ENCODE results near the gene RAD18.

Gene RAD18

DNA sequence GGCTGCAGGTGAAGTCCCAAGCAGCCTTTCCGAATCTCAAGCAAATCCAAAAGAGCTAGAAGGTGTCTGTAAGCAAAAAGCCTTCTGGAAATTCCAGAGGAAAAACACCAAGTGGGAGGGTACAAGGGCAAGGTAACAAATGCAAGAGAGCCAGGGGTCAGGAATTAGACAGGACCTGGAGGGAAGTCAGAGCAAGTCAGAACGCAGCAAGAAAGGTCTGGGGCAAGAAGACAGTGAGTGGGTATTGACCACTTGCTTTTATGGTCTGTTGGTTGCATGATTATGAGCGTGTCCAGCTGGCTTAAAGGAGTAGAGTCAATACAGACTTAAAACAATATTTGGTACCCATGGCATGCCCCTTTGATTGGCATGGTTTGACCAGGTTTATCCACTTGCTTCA, 127.2 kb downstream of the RAD18 start:
- Histone ChIP-seq H3K9ac (ENCODE audit: low read depth, low read length) (no peak overlapping the region), H3K4me1 (ENCODE audit: control insufficient read depth, insufficient read depth, low read length) (no peaks in the 10 kb centered on the region), H3K27me3 (ENCODE audit: control insufficient read depth, insufficient read depth, low read length) (no peaks in the 10 kb centered on the region), H3K4me3 (ENCODE audit: low read depth, low read length) (no peak overlapping the region), H3K36me3 (ENCODE audit: control insufficient read depth, insufficient read depth, low read length) (no peaks in the 10 kb centered on the region), H3K9me3 (ENCODE audit: control insufficient read depth, insufficient read depth, low read length) (no peaks in the 10 kb centered on the region)

DNA sequence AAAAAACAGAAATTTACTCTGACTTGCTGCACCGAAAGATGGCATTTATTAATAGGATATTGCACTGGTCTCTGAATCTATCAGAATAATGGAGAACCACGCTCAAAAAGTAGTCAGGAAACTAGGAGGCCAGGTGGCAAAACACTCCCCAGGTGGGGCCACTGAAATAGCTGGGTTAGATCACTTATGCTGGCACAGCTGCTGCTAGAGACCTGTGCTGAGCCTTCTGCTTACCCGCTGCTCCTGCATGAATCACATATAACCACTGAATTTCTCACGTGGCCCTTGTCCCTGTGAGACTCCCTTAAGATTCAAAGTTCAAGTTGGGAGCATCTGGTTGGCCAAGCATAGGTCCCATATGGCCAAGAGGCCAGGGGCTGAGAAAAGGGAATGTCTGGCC, 127.9 kb downstream of the RAD18 start:
- no peaks in the 10 kb centered on the region for H3K36me3 ChIP-seq (ENCODE audit: control insufficient read depth, insufficient read depth, low read length)
- no peaks in the 10 kb centered on the region for H3K9me3 ChIP-seq (ENCODE audit: control insufficient read depth, insufficient read depth, low read length)
- no peak overlapping the region for H3K4me3 ChIP-seq (ENCODE audit: low read depth, low read length)
- no peak overlapping the region for H3K9ac ChIP-seq (ENCODE audit: low read depth, low read length)
- H3K27me3 ChIP-seq (ENCODE audit: control insufficient read depth, insufficient read depth, low read length) = no peaks in the 10 kb centered on the region
- H3K4me1 ChIP-seq (ENCODE audit: control insufficient read depth, insufficient read depth, low read length) = no peaks in the 10 kb centered on the region

DNA sequence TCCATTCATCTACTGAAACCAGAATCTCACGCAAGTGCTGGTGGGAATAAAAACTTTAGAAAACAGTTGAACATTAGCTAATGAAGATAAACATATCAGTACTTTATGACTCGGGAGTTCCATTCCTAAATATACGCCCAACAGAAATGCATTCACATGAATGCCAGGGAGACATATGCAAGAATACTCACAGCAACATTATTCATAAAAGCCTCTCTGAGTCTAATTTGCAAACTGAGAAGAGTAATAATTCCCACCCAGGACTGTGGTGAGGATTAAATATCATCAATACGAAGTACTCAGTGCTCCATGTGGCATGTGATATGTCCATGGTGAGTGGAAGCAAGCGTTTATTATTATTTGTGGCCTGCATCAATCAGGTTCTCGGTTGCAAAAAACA, 128.3 kb downstream of the RAD18 start:
- Histone ChIP-seq H3K4me1 (ENCODE audit: control insufficient read depth, insufficient read depth, low read length) (no peaks in the 10 kb centered on the region), H3K9me3 (ENCODE audit: control insufficient read depth, insufficient read depth, low read length) (no peaks in the 10 kb centered on the region), H3K36me3 (ENCODE audit: control insufficient read depth, insufficient read depth, low read length) (no peaks in the 10 kb centered on the region), H3K27me3 (ENCODE audit: control insufficient read depth, insufficient read depth, low read length) (no peaks in the 10 kb centered on the region), H3K9ac (ENCODE audit: low read depth, low read length) (no peak overlapping the region), H3K4me3 (ENCODE audit: low read depth, low read length) (no peak overlapping the region)

DNA sequence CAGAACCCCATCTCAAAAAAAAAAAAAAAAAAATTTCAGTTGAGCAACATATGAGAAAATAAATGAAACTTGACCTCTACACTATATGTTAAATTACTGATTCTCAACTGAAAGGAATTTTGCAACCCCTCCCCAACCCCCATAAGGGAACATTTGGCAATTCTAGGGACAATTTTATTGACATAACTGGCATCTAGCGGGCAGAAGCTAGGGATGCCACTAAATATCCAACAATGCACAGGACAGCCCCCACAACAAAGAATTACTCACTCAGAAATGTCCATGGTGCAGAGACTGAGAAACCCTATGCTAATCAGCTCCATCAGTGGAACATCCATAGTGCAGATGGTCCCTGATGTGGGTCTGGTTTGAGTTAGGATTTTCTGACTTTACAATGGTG, 135.6 kb downstream of the RAD18 start:
- H3K9me3 ChIP-seq (ENCODE audit: control insufficient read depth, insufficient read depth, low read length) = no peaks in the 10 kb centered on the region
- H3K4me3 ChIP-seq (ENCODE audit: low read depth, low read length) = no peak overlapping the region
- H3K36me3 ChIP-seq (ENCODE audit: control insufficient read depth, insufficient read depth, low read length) = no peaks in the 10 kb centered on the region
- no peak overlapping the region for H3K9ac ChIP-seq (ENCODE audit: low read depth, low read length)
- H3K4me1 ChIP-seq (ENCODE audit: control insufficient read depth, insufficient read depth, low read length) = no peaks in the 10 kb centered on the region
- no peaks in the 10 kb centered on the region for H3K27me3 ChIP-seq (ENCODE audit: control insufficient read depth, insufficient read depth, low read length)

Data from iPS-15b (cell line).